ENCODE results near the gene RFX5.
"Not testable (repeated sequence)": the region's sequence is repeated elsewhere in the genome, so short reads cannot be mapped to it uniquely, and the experiment has no call there.

RFX5 gene

DNA sequence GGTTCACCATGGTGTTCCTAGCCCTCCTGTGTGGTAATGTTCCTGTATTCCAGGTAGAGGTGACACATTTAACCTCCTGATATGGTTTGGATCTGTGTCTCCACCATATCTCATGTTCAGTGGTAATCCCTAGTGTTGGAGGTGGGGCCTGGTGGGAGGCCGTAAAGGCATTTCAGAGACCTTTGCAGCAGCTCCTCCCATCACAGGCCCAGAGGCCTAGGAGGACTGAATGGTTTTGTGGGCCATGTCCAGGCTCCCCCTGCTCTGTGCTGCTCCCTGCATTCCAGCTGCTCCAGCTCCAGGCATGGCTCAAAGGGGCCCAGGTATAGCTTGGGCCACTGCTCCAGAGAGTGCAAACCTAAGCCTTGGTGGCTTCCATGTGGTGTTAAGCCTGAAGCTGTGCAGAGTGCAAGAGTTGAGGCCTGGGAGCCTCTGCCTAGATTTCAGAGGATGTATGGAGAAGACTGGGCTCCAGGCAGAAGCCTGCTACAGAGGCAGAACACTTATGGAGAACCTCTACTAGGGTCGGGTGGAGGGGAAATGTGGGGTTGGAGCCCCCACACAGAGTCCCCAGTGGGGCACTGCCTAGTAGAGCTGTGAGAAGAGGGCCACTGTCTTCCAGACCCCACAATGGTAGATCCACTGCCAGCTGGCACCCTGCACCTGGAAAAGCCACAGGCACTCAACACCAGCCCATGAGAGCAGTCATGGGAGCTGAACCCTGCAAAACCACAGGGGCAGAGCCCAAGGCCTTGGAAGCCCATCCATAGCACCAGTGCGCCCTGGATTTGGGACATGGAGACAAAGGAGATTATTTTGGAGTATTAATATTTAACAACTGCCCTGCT, 15.5 kb upstream of the RFX5 start:
- DNase-seq (ENCODE audit: low read depth in 2 of 2): no peak

GRCh38 chr1:151361883-151362282, 14.8 kb upstream of the RFX5 start:
- no peak for DNase-seq (ENCODE audit: low read depth in 2 of 2)

DNA sequence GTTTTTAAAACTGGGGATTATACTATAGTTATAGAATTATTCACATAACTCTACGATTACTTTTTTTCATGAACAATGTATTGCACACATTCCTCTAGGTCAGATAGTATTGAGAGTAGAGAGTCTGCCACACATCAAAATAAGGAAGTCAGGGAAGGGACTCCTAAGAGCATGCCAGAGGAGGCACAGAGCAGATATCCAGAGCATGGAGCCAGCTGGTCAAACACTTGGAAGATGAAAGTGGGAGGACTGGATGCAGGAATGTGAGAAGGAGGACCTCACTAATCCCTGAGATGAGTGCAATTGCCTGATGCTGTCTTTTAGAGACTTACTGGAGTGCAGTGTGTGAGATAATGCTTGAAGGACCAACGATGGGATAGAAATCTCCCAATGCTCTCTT, 9.6 kb upstream of the RFX5 start:
- DNase-seq (ENCODE audit: low read depth in 2 of 2): no peak

- DNase-seq (ENCODE audit: low read depth in 2 of 2): no peak
Observed at GRCh38 chr1:151352021-151352718, 5.1 kb upstream of the RFX5 start.

DNA sequence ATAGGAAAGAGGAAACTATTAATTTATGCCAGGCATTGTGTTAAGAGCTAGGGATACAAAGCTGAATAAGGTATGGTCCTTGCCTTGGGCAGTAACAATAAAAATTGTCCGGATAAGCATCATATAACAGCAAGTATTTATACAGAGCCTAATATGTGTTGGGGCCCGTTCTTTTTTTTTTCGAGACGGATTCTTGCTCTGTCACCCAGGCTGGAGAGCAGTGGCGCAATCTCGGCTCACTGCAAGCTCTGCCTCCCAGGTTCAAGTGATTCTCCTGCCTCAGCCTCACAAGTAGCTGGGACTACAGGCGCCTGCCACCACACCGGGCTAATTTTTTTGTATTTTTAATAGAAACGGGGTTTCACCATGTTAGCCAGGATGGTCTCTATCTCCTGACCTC, 3.3 kb upstream of the RFX5 start:
- DNase-seq (ENCODE audit: low read depth in 2 of 2): not testable (repeated sequence)

- no peak for DNase-seq (ENCODE audit: low read depth in 2 of 2)
Observed at GRCh38 chr1:151347523-151348246, 633 bp upstream of the RFX5 start.

DNA sequence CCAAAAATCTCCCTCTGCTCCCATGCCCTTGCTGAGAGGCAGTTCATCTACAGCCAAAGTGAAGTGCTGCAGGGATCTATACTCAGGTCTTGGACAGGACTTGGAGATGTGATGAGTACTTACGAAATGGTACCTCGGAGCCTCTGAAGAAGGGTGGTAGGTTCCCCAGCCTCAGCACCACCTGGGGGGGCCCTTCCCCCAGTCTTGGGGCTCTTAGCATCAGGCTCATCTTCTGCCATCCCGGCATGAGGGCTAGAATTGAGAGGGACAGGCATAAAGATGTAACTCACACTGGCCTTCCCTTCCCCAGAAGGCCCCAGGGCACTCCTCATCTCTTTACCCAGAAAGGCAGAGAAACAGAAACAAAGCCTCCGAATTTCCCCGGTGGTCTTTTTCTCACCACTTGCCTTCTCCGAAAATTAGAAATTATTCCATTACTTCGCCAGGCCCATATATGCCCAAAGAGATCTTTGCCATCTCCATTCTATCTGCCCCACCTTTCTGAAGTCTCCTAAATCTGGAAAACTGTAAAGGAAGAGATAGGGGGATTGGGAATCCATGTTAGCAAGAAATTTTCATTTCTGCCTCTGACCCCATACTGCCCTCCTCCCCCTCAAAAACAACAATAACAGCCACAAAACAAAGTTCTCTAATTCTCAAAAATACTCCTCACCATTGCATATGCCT, 827 bp downstream of the RFX5 start:
- no peak for DNase-seq (ENCODE audit: low read depth in 2 of 2)

- DNase-seq (ENCODE audit: low read depth in 2 of 2): no peak
Observed at GRCh38 chr1:151344291-151344690, 2.8 kb downstream of the RFX5 start.

DNA sequence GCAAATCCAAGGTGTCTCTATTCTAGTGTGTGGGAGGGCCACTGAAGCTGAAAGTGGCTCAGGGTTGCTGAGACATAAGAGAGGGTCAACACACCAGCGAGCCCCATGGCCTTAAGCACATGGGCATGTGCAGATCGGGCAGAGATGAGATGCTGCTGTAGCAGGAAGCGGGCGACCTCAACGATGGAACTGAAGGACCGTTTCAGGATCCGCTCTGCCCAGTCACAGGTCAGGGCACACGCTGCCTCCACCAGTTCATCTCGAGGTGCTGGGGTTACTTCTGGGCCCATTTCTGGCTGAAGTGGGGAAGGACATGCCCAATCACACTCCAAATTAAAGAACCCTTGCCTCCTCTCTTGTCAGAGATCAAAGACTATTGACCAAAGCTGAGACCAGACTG, 3.5 kb downstream of the RFX5 start:
- DNase-seq (ENCODE audit: low read depth in 2 of 2): no peak

- DNase-seq (ENCODE audit: low read depth in 2 of 2): no peak
Observed at GRCh38 chr1:151342569-151342968, 4.5 kb downstream of the RFX5 start.

DNA sequence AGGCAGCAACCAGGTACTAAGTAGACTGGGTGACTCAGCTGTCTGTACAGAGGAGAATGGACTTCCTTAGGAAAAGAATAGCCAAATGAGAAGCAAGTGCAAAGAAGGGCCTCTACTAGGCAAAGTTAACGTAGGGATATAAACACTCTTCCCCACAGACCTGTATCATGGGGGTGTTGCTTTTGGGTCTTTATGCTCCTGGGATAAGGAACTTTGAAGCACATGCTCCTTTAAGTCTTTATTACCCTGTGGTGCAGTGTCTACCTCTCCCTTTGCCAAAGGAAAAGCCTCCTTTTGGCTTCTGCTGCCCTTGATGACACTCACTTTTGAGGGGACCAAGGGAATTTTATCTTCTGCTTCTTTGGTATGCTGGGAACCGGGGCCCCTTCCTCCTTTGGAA, 5.0 kb downstream of the RFX5 start:
- DNase-seq (ENCODE audit: low read depth in 2 of 2): no peak

DNA sequence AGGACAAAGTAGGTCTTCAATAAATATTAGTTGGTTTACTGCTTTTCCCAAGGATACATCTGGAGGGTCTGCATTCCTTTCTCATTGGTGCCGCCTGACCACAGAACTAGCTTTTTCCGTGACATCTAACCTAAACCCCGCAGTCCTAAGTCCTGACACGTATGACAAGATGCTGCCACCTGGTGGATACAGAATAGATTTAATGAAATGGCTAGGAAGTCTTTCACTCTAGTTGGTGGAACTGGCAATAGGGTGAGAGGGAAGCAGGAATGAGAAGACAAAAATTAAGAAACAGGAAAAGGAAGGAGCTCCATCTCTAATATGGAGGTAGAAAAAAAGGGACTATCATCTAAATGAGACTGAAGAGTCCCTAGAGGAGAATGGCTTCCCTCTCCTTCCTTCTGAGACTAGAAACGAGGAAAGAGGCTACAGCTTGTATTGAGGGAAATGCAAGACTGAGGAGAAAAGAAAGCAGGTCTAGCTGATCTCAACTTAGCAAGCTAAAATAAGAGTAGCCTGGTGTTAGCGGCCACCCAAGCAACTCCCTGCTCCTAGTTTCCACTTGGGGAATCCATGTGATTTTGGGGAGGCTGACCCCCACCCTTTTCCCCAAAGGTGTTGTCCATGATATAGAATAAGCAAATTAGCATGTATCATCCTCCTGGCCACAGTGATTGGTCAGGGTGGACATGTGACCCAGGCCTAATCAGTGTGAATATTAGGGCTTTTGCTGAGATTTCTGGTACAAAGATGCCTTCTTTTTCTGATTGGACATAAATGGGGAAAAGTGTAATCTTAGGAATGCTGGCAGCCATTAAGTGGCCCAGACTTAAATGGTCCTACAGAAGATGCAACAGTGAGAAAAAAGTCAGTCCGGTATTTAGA, 5.9 kb downstream of the RFX5 start:
- DNase-seq (ENCODE audit: low read depth in 2 of 2): peak; percentile 19 to 40

DNA sequence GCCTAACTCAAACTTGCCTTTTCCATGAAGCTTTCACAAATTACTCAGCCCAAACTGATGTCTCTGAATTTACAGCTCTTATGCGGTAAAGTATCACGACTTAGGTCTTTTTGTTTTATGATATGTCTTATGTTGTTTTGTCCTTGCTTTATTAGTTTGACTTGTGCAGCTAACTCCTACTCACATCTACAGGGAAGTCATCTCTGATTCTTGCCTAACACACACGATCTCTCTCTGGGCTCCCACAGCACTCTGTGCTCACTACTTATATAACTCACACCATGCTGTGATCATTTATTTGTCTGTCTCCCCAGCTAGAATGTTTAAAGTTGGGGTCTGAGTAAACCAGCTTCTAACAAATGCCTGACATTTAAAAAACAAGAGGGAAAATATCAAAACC, 10.5 kb downstream of the RFX5 start:
- DNase-seq (ENCODE audit: low read depth in 2 of 2): no peak

DNA sequence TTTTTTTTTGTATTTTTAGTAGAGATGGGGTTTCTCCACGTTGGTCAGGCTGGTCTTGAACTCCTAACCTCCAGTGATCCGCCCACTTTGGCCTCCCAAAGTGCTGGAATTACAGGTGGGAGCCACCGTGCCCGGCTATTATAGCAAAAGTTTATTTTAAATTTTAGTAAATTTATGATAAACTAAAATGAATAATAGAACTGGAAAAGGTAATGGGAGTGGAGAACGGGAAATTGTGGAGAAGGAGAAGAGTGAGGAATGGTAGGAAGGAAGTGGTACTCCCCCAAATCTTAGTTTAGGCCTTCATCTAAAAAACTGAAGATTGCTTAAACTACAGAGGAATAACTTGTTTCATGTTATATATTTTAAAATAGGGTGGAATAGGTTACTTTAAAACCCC, 12.2 kb downstream of the RFX5 start:
- no peak for DNase-seq (ENCODE audit: low read depth in 2 of 2)

DNA sequence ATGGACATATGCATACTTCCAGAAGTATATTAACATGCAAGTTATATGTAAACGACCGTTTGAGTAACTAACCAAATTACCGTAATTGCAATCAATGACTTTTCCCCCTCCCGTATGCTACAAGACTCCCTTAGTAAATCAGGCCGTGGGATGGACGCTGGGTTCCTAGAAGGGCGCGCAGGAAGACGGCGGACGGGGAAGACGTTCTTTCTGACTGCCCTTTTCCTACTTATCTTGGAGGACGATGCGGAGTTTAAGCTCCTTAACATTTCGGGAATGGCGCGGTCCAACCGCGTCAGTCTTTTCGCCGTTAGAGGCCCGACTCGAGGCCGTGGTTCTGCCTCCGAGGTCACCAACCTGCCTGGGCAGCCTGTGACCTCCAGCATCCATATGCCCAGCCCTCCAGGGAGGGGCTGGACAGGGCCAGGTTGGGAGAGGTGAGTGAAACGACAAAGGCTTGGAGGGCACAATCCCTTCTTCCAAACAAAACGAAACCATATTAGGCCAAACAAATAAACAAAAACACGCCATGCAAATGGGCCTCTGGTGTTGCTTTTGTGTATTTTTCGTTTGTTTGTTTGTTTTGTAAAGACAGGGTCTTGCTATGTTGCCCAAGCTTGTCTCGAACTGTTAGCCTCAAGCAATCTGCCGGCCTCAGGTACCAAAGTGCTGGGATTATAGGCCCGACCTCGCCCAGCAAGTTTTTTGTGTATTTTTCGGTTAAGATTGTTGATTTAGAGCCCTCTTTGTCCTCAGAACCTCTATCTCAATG, 19.0 kb downstream of the RFX5 start:
- DNase-seq (ENCODE audit: low read depth in 2 of 2): no peak

- DNase-seq (ENCODE audit: low read depth in 2 of 2): peak; percentile 82 to 83
Observed at GRCh38 chr1:151327223-151327902, 19.7 kb downstream of the RFX5 start, which contains the start of gene PI4KB. TSS of gene PI4KB (minus strand) at chr1:151327416. CDS start at chr1:151316481, 10,935 bp downstream.

- peak; percentile 40 to 41 for DNase-seq (ENCODE audit: low read depth in 2 of 2)
Observed at GRCh38 chr1:151326619-151327222, 20.3 kb downstream of the RFX5 start.

DNA sequence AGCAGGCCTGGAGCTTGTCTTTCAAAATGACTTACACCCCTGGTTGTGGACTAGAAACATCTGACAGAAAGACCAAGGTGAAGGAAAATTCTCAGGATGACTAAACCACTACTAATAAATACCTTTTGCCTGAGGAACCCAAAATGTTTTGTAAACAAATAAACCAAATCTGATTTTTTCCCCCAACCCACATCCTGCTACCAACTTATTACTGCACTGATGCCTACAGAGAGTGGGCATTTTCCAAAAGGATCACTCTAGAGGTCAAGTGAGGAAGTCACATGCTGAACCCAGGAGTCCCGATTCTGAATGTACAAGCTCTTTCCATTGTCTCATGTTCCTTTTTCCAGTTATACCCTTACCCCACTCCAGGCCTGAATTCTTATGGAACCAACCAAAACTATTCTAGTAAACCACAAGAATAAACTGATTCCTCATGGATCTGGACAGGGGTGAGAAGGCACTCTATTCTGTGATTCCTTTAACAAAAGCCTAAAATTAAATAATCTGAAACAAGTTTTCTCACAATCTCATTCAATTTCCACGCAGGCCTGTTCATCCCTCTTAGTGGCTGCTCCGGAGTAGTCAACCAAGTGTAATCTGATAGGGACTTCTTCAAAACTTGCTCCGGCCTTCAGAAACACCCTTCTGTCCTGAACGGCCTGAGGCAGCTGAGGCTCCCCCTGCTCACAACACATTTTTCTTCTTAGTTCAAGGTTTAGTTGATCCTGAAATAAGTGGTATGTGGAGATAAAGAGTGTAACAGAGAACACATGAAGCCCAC, 21.2 kb downstream of the RFX5 start:
- DNase-seq (ENCODE audit: low read depth in 2 of 2): no peak

Data from activated CD4-positive, alpha-beta T cell treated with anti-CD3 and anti-CD28 coated beads for 24 hours (primary cell).